ENCODE data around the gene TMA16.
"Not testable (repeated sequence)": the region's sequence is repeated elsewhere in the genome, so short reads cannot be mapped to it uniquely, and the experiment has no call there.

The TMA16 gene

DNA sequence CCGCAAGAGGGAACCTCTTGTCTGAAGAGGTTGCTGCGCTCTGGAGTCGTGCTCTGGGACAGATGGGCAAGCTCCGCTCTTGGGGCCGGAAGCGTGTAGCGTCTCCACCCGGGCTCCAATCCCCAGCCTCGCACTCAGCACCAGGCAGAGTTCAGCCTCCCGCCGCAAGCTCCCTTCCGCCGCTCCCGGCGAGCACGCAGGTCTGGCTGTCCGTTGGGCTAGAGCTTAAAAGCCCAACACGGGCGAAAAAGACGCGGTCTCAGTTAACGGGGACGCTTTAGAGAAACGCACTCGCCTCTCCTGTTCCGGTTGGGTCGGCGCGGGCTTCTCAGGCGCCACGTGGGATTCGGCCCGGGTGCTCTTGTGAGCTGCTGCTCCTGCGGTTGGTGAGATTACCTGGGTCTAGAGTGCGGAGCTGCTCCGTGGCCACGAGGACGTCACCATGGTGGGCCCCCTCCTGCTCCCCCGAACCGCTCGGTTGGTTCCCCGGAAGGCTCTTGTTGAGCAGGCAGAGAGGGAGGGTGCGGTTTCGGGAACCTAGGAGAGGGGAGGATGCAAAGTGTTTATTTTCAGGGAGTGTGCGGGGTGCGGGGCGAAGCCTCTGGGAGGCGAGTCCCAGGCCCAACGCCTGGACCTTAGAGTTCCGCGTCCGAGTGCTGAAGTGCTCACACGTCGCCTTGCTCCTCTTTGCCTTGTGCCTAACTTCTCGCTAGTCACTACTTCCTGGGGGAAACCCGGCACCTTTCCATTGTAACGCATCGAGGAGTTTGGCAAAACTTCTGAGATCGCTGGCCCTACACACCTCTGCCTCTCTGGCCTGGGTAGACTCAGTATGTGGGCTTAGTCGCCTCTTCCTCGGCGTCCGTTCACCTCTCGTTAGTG is at the start of gene TMA16:
Gene TMA16, plus strand, starts transcription at position 331 of the 882 bp plus-strand sequence. Its CDS starts 112 bp downstream, at position 443.
- DNase-seq (ENCODE audit: low spot score), result peak; percentile 94

DNA sequence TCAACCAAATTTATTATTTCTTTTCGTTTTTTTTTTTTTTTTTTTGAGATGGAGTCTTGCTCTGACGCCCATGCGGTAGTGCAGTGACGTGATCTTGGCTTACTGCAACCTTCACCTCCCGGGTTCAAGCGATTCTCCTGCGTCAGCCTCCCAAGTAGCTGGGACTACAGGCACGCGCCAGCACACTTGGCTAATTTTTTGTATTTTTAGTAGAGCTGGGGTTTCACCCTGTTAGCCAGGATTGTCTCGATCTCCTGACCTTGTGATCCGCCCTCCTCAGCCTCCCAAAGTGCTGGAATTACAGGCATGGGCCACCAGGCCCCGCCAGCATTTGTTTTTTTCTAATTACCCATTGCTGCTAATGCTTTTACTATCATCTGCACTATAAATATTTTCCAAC is 47.5 kb upstream of the TMA16 start:
- not testable (repeated sequence) for DNase-seq (ENCODE audit: low spot score)

DNA sequence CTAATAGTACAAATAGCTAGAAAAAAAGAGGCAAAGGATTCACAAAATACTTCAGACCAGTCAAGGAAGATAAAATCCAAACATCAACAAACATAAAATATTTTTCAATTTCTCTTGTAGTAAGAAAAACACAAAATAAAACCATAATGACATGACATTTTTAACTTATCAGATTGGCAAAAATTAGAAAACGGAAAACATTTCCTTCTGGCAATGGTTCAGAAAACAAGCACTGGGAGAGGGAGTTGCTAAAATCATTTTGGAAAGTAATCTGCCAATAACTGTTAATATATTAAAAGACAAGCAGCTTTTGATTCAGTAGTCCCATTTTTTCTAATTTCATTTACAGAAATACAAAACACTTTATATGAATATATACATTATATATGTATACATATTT is 47.0 kb upstream of the TMA16 start:
- DNase-seq (ENCODE audit: low spot score), result no peak

DNA sequence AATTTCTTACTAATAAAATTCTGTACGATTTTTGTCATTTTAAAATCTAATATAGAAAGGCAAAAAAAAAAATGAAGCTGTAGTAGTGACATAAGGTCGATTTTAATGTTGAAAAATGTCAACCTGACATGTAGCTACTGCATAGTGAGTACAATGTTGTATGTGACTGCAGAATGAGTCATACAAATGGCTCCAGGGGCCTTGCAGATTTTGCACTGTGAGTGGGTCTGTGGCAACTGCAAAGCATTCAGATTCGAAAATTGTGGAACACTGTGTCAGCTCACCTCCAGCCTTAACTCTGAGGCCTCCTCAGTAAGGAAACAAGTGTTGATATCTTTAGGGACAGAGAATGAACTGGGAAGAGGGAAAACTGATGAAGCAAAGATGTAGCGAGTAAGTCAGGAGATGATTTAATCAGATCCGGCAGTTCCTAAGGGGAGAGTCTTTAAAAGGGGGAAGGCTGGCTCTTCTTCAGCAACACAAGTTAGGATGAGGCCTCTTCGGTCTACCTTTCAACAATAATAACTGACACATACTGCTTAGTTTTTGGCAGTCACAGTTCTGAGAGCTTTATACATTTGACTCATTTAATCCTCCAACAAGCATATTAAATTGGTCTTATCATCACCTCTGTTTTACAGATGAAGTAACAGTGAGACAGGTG is 45.8 kb upstream of the TMA16 start:
- peak; percentile 7 for DNase-seq (ENCODE audit: low spot score)

DNA sequence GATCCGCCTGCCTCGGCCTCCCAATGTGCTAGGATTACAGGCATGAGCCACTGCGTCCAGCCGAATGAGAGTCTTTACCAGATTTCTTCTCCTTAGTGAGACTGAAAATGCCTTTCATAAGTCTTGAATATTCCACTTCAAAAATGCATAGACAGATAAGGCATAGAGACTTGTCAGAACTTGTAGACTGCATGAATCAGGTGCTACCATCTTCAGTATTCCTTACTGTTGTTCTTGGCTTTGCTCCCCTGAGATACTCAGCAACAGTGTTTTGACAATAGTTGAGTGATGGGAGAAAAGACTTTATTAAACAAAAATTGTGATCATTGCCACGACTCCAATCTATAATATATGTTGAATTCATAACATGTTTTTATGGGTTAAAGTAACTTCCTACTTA is 31.9 kb upstream of the TMA16 start:
- no peak for DNase-seq (ENCODE audit: low spot score)

DNA sequence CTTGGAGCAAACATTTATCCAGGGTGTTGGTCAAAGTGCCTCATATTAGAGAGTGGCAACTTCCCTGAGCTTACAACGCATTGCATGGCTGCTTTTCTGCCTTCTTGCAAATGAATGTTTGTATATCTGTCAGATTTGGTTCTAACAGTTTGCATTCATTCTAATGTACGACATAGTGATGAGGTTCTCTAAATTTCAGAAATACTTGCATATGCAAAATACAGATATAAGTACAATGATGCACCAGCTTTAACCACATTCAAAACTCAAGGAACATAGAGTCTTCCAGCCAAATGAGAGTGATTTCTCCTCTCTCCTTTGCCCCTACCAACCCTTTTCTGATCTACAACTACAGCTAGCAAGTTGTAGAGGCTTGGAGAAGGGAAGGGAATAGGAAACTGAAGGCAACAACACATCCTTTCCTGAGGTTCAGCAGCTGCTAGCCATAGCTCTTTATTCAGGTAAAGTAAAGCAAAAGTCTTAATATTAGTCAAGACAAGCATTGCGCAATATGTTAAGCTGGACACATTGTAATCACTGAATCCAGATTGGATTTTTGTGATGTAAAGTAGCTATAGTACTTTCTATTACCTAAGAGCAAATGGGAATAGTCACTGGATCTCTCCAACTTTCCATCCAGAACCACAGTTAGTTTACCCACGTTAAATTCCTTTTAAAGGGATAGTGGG is 27.3 kb upstream of the TMA16 start:
- no peak for DNase-seq (ENCODE audit: low spot score)

DNA sequence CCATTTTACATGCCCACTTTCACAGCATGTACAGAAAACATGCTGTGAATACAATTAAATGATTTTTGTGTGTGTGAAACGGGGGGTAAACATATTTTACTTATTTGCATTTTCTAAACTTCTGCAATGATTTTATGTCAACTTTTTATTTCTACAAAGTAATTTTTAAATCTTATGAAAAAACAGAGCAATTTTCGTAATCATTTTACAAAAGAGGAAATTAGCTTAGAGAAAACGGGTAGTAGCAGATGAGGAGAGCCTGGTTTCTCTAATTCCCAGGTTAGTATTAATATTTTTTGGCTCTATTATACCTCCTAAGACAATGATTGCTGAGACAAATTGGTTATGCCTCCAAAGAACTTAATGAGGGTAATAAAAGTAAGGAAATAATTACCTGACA is 24.1 kb upstream of the TMA16 start:
- no peak for DNase-seq (ENCODE audit: low spot score)

DNA sequence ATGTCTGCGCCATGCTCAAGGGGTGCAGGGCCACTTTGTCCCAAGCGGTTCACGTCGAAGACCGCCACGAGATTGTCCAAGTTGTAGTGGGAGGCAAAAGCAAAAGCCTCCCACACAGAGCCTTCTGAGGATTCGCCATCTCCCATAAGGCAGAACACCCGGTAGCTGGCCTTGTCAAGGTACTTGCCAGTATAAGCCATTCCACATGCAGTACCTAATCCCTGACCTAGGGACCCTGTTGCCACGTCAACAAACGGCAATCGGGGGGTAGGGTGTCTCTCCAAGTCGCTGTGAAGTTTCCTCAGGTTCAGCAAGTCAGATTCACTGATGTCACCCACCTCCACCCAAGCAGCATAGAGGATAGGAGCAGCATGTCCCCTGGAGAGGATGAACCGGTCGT is 21.4 kb upstream of the TMA16 start:
- DNase-seq (ENCODE audit: low spot score), result no peak

DNA sequence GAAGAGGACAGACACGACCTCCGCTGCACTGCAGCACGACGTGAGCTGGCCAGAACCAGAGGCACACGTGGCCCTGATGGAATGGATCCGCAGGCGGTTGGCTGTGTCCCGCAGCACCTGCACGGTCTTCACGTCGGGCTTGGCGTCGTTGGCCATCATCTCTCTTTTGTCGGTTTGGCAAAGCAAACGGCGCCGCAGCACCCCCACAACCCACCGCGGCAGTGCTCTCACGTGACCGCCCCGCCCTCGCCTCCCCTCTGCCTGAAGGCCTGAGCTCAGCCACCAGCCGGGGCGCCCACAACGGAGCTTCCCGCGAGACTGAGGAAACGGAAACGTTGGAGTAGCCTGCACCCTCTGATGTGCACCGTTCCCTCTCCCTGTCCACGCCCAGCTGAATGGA is 20.9 kb upstream of the TMA16 start, which contains the start of gene TKTL2:
Gene TKTL2, minus strand, starts transcription at position 179 of the 400 bp plus-strand sequence. Its CDS starts 20 bp downstream, at position 159.
- no peak for DNase-seq (ENCODE audit: low spot score)

DNA sequence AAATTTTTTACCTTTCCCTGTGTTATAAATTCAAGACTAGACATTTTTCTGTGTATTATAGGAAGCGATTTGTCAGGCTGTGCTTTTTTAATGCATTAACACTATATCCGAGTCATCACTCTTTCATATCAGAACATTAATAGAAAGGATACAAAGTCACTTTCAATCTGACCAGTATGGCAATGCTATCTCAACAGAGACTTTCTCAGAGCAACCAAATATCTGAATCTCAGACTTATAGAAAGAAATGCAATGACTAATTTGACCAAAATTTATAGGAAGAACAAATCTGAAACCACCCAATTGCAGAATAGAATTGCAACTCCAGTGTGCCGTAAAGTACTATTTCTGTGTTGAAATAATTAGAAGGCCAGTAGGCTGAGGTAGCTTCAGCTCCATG is 20.5 kb upstream of the TMA16 start:
- no peak for DNase-seq (ENCODE audit: low spot score)

DNA sequence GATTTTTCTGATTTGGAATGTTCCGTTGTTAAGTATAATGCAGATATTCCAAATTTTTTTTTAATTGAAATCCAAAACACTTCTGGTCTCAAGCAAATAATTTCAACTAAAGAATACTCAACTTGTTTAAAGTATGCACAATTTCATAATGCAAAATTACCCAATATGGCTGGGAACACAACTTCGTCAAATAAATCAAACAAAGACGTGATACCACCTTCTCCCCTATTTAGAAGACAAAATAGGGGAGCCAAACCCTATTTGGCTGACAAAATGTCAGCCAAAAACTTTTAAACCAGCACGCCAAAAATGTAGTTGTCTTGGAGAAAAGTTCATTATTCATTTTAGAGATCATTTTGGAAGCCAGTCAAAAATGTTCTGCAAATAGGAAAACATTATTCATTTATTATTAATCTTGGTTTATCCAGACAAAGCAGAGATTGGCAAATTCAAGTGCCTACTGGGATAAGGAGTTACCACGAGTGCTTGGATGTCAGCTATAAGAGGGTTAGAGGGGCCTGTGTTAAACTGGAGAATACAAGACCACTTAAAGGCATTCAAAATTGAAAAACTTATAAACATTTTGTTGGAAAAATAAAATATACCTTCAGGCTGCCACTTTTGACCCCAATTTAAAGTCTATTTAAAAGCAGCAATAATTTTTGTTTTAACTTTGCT is 17.6 kb upstream of the TMA16 start:
- no peak for DNase-seq (ENCODE audit: low spot score)

DNA sequence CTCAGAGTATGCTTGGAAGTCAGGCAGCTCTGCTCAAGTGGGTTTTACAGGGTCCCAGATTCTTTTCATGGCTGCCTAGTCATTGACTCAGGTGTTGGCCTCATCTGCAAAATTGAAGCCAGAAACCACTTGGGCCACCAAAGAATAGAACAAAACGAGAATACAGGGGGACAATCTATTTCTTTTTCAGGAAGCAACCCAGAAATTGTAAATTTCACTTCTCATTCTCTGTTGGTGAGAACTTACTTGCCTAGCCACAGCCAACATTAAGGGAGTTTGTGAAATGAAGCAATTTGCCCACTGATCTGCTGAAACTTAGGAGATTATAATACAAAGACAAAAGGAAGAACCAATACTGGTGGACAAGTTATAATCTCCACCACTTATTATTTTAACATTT is 12.3 kb upstream of the TMA16 start:
- no peak for DNase-seq (ENCODE audit: low spot score)

DNA sequence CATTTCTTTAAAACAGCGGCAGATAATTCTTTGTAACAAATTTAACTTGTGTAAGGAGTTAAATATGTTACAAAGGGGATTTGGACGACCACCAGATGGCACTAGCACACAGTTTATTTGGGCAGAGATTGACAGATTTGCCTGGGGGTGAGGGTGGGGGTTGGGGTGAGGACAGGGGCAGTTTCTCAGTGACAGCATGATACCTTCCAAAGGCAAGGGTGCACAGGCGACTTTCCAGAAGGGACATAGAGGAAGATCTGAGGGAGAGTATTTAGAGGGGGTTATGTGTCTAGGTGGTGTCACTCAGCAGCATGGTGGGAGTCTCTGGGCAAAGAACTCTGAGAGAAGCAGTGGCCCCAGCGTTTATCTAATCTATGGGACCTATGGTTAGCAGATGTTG is 9.6 kb upstream of the TMA16 start:
- DNase-seq (ENCODE audit: low spot score), result peak; percentile 24

DNA sequence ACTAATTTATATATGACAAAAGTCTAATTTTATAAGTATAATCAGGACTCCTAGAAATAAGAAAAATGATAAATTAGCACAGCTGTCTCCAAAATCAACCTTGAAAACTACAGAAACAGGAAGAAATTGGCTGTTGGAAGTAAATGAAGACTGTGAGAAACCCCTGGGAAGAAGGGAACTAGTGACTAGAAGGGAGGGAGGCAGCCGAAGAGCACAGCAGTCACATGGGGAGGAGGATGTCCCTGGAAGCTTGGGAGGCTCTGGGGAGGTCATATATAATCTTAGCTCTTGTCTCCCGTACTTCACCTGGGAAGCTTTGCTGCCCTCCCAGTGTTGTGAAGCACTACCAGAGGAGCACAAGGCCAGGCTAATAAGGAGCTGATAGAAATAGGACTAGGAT is 8.9 kb upstream of the TMA16 start:
- no peak for DNase-seq (ENCODE audit: low spot score)

DNA sequence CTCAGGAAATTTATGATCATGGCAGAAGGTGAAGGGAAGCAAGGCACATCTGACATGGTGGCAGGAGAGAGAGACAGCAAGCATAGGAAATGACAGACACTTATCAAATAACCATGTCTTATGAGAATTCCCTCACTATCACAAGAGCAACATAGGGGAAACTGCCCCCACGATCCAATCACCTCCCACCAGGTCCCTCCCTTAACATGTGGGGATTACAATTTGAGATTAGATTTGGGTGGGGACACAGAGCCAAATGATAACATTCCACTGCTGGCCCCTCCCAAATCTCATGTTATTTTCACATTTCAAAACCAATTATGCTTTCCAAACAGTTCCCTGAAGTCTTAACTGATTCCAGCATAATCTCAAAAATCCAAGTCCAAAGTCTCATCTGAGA is 8.2 kb upstream of the TMA16 start:
- DNase-seq (ENCODE audit: low spot score), result no peak

DNA sequence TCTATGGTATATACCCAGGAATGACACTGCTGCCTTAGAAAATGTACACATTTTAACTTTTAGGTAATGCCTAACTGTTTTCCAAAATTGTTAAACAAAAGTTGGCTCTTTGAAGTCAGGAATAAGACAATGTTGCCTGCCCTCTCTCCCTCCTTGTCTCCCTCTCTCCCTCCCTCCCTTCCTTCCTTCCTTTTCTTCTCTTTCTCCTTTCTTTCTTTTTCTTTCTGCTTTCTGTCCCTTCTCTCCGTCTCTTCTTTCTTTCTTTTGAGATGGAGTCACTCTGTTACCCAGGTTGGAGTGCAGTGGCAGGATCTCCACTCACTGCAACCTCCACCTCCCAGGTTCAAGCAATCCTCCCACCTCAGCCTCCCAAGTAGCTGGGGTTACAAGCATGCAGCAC is 4.6 kb upstream of the TMA16 start:
- DNase-seq (ENCODE audit: low spot score), result no peak

DNA sequence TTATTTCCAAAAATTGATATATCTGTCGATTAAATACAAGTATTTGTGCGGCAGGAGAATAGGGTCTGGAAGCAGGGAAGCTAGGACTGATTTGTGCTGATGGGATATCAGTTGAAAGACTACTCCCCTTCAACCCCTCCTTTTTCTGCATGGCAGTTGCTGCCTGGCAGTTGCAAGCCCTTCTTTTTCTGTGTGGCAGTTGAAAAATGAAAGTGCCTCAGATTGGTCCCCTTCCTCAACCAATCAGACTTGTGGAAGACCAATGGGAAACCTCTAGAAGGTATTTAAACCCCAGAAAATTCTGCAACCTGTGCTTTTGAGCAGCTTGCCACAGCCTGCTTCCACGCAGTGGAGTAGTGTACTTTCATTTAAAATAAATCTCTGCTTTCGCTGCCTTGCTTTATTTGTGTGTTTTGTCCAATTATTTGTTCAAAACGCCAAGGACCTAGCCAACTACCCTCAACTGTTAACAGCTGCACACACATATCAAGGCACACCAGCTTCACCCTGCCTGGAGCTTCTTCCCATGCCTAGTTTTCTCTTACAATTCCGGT is 1.5 kb upstream of the TMA16 start:
- no peak for DNase-seq (ENCODE audit: low spot score)

DNA sequence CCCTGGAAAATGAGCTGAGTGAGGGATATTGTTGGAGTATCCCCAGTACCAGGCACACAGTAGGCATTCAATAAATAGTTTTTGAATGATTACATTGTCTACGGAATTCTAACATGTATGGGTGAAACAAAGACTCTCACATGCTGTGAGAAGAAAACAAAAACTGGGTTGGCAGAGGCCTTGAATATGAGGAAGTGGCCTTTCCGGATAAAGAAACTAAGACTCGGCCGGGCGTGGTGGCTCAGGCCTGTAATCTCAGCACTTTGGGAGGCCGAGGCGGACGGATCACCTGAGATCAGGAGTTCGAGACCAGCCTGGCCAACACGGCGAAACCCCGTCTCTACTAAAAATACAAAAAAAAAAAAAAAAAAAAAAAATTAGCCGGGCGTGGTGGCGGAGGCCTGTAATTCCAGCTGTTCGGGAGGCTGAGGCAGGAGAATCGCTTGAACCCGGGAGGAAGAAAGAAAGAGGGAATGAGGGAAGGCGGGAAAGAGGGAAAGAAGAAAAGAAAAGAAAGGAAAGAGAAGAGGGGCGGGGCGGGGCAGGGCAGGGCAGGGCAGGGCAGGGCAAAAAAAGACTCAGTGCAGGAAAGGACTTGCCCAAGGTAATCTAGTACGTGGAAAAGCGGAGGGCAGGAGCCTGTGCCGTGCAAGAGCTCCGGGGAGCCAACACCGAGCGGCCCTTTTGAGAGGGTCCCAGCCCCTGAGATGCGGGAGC is 689 bp upstream of the TMA16 start:
- no peak for DNase-seq (ENCODE audit: low spot score)

DNA sequence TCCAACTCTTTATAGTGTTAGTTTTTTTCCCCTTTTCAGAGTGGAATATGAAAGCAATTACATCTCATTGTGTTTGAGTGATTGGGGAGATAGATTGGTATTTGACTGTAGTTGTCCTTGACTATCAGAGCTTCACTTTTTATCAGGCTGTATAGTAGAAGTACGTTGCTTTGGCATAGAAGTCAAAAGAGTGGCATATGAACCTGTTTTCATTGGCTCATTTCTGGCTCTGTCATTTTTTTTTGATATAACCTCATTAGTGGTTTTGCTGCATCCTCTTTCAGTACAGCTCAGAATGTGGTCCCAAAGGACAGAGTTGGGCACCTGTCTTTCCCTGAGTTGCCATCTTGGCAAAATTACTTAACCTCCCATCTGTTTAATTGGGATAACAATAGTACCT is 1.4 kb downstream of the TMA16 start:
- no peak for DNase-seq (ENCODE audit: low spot score)

DNA sequence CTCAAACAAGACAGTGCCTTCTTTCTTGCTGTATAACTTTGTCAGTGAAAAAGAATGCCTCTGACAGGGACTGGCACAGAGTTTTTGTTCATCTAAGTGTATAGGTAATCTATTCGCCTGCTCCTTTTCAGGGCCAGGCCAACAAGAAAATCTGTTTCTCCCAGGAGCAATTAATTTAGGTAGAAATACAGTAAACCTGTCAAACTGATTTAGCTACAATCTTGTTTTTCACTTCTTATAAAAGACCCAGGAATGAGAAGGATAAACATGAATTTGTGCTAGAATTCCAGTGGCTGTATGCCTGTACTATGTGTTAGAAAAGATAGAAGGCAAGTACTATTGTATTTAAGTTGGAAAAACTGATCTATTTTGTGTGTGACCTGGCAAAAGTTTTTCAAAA is 6.1 kb downstream of the TMA16 start:
- no peak for DNase-seq (ENCODE audit: low spot score)

DNA sequence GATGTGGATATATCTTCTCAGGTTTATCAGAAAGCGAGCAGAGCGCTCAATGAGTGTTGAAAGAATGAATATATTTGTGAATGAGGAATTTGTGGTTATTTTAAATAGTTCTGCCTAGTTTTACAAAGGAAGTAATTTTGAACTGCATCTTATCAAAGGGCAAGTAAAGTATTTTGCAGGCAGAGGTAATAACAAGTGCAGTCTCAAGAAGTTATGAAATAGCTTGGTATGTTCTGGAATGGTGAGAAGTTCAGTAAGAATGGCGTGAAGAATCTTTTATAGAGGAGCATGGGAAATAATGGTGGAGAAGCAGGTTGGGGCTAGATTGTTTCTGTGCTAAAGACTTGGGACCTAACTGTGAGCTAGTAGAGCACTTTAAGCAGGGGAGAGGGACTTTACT is 10.9 kb downstream of the TMA16 start:
- no peak for DNase-seq (ENCODE audit: low spot score)

Measured in GM03348 (cell line).